Lung (tissue), 12 donors: ENCODE measurements around the gene PSMD13. TPM values are rescaled to one million over a fixed set of nuclear protein-coding genes. Genes with fewer than 3 reads are reported as not detected.

Source experiments
- ATAC-seq: fragments of 200-7000 bp; cut with Tn5 transposase; one replicate; pipeline ENCODE4 v1.9.1; 2020; ENCODE audit warnings: moderate number of reproducible peaks; ENCODE audit not compliant: insufficient read depth, low FRiP score
- DNase-seq, 3 donors: peaks; one replicate each; pipeline ENCODE4 v3.0.0-alpha.2; 2013 to 2017
- H3K27ac ChIP-seq, 2 donors: one replicate each; pipeline ENCODE4 v1.5.1; 2013; ENCODE audit warnings: mild to moderate bottlenecking in 2 of 2, moderate library complexity in 2 of 2, control low read depth in 1 of 2, inconsistent platforms in 1 of 2, low read depth in 1 of 2, low read length in 1 of 2
- H3K27me3 ChIP-seq, 3 donors: one replicate each; pipeline ENCODE4 v1.5.1; 2013; ENCODE audit warnings: low read length in 2 of 3; ENCODE audit not compliant: control insufficient read depth in 3 of 3, insufficient read depth in 3 of 3
- H3K36me3 ChIP-seq, 4 donors: one replicate each; pipeline ENCODE4 v1.5.1; 2013; ENCODE audit warnings: low read length in 4 of 4, mild to moderate bottlenecking in 1 of 4, moderate library complexity in 1 of 4; ENCODE audit not compliant: control insufficient read depth in 4 of 4, insufficient read depth in 4 of 4
- H3K4me1 ChIP-seq, 5 donors: one replicate each; pipeline ENCODE4 v1.5.1; 2013; ENCODE audit warnings: low read length in 5 of 5, mild to moderate bottlenecking in 2 of 5, moderate library complexity in 1 of 5; ENCODE audit not compliant: control insufficient read depth in 5 of 5, insufficient read depth in 5 of 5
- H3K4me3 ChIP-seq: one replicate; pipeline ENCODE4 v1.5.1; 2013; ENCODE audit warnings: mild to moderate bottlenecking, control low read depth, moderate library complexity
- H3K9ac ChIP-seq, 2 donors: one replicate each; pipeline ENCODE4 v1.5.1; 2013; ENCODE audit warnings: low read length in 2 of 2, control low read depth in 1 of 2; ENCODE audit not compliant: insufficient read depth in 1 of 2
- H3K9me3 ChIP-seq, 4 donors: one replicate each; pipeline ENCODE4 v1.5.1; 2013; ENCODE audit warnings: low read length in 3 of 4, mild to moderate bottlenecking in 1 of 4, moderate library complexity in 1 of 4; ENCODE audit not compliant: control insufficient read depth in 4 of 4, insufficient read depth in 3 of 4
- CTCF ChIP-seq: IDR thresholded peaks from 2 replicates; pipeline ENCODE4 v1.5.1; 2012; ENCODE audit warnings: mild to moderate bottlenecking; ENCODE audit errors: control extremely low read depth, extremely low read depth
- WGBS, 2 donors: extraction: QIAGEN DNeasy Blood & Tissue Kit; methylation state at CpG; one replicate each; pipeline ENCODE4 v1.1.7; 2013; 5-methylcytosine and 5-hydroxymethylcytosine counted together
- polyA plus RNA-seq, 2 donors: library from polyadenylated mRNA; stranded (reverse); fragments of 200-250 nt; gene quantifications; one replicate each; pipeline ENCODE4 v1.2.1, GENCODE V29; 2013
- total RNA-seq, 2 donors: library from RNA; depleted of rRNA in 1 of 2; stranded (reverse); fragments of >200 nt in 1 of 2; gene quantifications; one replicate each; pipeline ENCODE4 v1.2.1, GENCODE V29; 2014 to 2021
- donor health status: control.
- donor health status: control.
- donor health status: Bipolar disorder and iron deficiency.
- donor health status: healthy.
- donor health status: DM: yes; HTN: yes; CAD: no.

PSMD13 gene
- total and polyA plus RNA-seq, 4 donors, result 75.2 to 184 (median 145) TPM

- Histone ChIP-seq H3K4me3 (no peak overlapping the region), H3K27ac (no peak overlapping the region), H3K4me1 (peaks cover 0 to 4% (median 0%) of the 10 kb centered on the region in 5 donors), H3K36me3 (peaks cover 0 to 16% (median 0%) of the 10 kb centered on the region in 4 donors), H3K9me3 (no peaks in the 10 kb centered on the region), H3K9ac (no peak overlapping the region), H3K27me3 (peaks cover 0 to 8% (median 6%) of the 10 kb centered on the region in 3 donors)
- 63 to 83% methylated on average over 13 of the region's 13 CpGs for WGBS, 2 donors
- no peak for TF ChIP-seq CTCF
- DNase-seq, result no peak
- ATAC-seq, result no peak
Observed at GRCh38 chr11:297051-297585, 60.3 kb downstream of the PSMD13 start.

- Histone ChIP-seq H3K9me3 (no peaks in the 10 kb centered on the region), H3K4me1 (peaks cover 0 to 4% (median 0%) of the 10 kb centered on the region in 5 donors), H3K27ac (no peak overlapping the region), H3K9ac (no peak overlapping the region), H3K4me3 (no peak overlapping the region), H3K36me3 (peaks cover 0 to 14% (median 0%) of the 10 kb centered on the region in 4 donors), H3K27me3 (peaks cover 0 to 8% (median 6%) of the 10 kb centered on the region in 3 donors)
- 46 to 75% methylated on average over 25 to 26 of the region's 26 CpGs for WGBS, 2 donors
- no peak for TF ChIP-seq CTCF
- DNase-seq (no peak), ATAC-seq (no peak)
Observed at GRCh38 chr11:297586-298405, 61.0 kb downstream of the PSMD13 start.

- H3K9me3 ChIP-seq, result no peaks in the 10 kb centered on the region
- no peak for DNase-seq
- 65 to 77% methylated on average over 15 of the region's 15 CpGs for WGBS, 2 donors
- no peak overlapping the region for H3K27ac ChIP-seq
- H3K4me3 ChIP-seq, result no peak overlapping the region
- H3K36me3 ChIP-seq, result peaks cover 0 to 11% (median 0%) of the 10 kb centered on the region in 4 donors
- H3K4me1 ChIP-seq, result peaks cover 0 to 4% (median 0%) of the 10 kb centered on the region in 5 donors
- H3K27me3 ChIP-seq, result peaks cover 0 to 8% (median 6%) of the 10 kb centered on the region in 3 donors
- no peak overlapping the region for H3K9ac ChIP-seq
- ATAC-seq, result no peak
- TF ChIP-seq CTCF, result no peak
Observed at GRCh38 chr11:298406-299065, 61.8 kb downstream of the PSMD13 start.
